ENCODE data around the gene CEACAM1. TPM values are rescaled to one million over a fixed set of nuclear protein-coding genes. Genes with fewer than 3 reads are reported as not detected.
A peak's percentile ranks its signal among the peaks of the same experiment; 100 is the strongest.

CEACAM1 gene
- total and polyA plus RNA-seq, 2 donors from 2014 or later: 33.1 to 34.3 TPM

DNA sequence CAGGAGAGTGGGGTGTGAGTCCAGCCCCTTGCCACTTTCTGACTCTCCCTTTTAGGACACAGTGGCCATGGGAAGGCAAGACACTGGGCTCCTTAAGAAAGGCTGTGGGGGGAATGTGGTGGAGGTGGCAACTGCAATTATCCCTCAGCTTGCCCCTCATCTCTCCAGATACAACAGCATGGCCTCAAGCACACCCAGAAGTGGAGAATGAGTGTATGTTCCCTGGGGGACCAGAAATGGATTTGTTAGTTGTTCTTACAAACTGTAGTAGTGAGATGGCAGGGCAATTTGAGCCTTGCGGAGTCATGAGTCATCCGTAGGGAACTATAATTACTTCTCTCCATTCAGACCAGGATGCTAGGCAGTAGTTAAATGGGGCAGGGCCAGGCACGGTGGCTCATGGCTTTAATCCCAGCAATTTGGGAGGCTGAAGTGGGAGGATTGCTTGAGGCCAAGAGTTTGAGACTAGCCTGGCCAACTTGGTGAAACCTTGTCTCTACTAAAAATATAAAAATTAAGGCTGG, 59.9 kb downstream of the CEACAM1 start:
- Histone ChIP-seq H3K9me3 (ENCODE audit: control insufficient read depth in 2 of 3, insufficient read depth in 1 of 3, low read length in 3 of 3) (no peaks in the 10 kb centered on the region), H3K9ac (ENCODE audit: low read length in 3 of 3) (no peak overlapping the region), H3K27me3 (ENCODE audit: control insufficient read depth, insufficient read depth, low read length) (no peaks in the 10 kb centered on the region), H3K27ac (ENCODE audit: low read depth in 2 of 2, low read length in 2 of 2) (no peak overlapping the region), H3K4me3 (ENCODE audit: low read length in 3 of 3) (no peak overlapping the region), H3K4me1 (ENCODE audit: control insufficient read depth in 2 of 3, insufficient read depth in 2 of 3, low read depth in 1 of 3, low read length in 3 of 3) (peaks cover 0 to 7% (median 0%) of the 10 kb centered on the region in 3 donors), H3K36me3 (ENCODE audit: control insufficient read depth in 2 of 3, insufficient read depth in 3 of 3, low read length in 3 of 3) (no peaks in the 10 kb centered on the region)
- DNase-seq (no peak), FAIRE-seq (no peak)
- intact Hi-C loops (cut with DNase I): no loop called here
- TF ChIP-seq, protein P1, sequence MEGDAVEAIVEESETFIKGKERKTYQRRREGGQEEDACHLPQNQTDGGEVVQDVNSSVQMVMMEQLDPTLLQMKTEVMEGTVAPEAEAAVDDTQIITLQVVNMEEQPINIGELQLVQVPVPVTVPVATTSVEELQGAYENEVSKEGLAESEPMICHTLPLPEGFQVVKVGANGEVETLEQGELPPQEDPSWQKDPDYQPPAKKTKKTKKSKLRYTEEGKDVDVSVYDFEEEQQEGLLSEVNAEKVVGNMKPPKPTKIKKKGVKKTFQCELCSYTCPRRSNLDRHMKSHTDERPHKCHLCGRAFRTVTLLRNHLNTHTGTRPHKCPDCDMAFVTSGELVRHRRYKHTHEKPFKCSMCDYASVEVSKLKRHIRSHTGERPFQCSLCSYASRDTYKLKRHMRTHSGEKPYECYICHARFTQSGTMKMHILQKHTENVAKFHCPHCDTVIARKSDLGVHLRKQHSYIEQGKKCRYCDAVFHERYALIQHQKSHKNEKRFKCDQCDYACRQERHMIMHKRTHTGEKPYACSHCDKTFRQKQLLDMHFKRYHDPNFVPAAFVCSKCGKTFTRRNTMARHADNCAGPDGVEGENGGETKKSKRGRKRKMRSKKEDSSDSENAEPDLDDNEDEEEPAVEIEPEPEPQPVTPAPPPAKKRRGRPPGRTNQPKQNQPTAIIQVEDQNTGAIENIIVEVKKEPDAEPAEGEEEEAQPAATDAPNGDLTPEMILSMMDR (IDR thresholded peaks at IDR 0.05; ENCODE audit: borderline replicate concordance, extremely low read depth, insufficient read depth): no peak

- Histone ChIP-seq H3K4me1 (ENCODE audit: control insufficient read depth in 2 of 3, insufficient read depth in 2 of 3, low read depth in 1 of 3, low read length in 3 of 3) (peaks cover 0 to 7% (median 0%) of the 10 kb centered on the region in 3 donors), H3K27me3 (ENCODE audit: control insufficient read depth, insufficient read depth, low read length) (no peaks in the 10 kb centered on the region), H3K27ac (ENCODE audit: low read depth in 2 of 2, low read length in 2 of 2) (peak overlapping the region in 1 of 2 donors; percentile 14), H3K36me3 (ENCODE audit: control insufficient read depth in 2 of 3, insufficient read depth in 3 of 3, low read length in 3 of 3) (no peaks in the 10 kb centered on the region), H3K4me3 (ENCODE audit: low read length in 3 of 3) (no peak overlapping the region), H3K9me3 (ENCODE audit: control insufficient read depth in 2 of 3, insufficient read depth in 1 of 3, low read length in 3 of 3) (no peaks in the 10 kb centered on the region), H3K9ac (ENCODE audit: low read length in 3 of 3) (no peak overlapping the region)
- intact Hi-C loops (cut with DNase I): no loop called here
- TF ChIP-seq, protein P1 (IDR thresholded peaks at IDR 0.05; ENCODE audit: borderline replicate concordance, extremely low read depth, insufficient read depth): no peak
- peak in 2 of 5 donors; percentile 27 to 55 for DNase-seq
- no peak for FAIRE-seq
Measured at GRCh38 chr19:42467183-42467760, 61.0 kb downstream of the CEACAM1 start.

- H3K9ac ChIP-seq (ENCODE audit: low read length in 3 of 3): no peak overlapping the region
- no peaks in the 10 kb centered on the region for H3K9me3 ChIP-seq (ENCODE audit: control insufficient read depth in 2 of 3, insufficient read depth in 1 of 3, low read length in 3 of 3)
- no peak for DNase-seq
- H3K4me3 ChIP-seq (ENCODE audit: low read length in 3 of 3): no peak overlapping the region
- peak overlapping the region; percentile 30 to 68 for H3K27ac ChIP-seq (ENCODE audit: low read depth in 2 of 2, low read length in 2 of 2)
- H3K27me3 ChIP-seq (ENCODE audit: control insufficient read depth, insufficient read depth, low read length): no peaks in the 10 kb centered on the region
- no peaks in the 10 kb centered on the region for H3K36me3 ChIP-seq (ENCODE audit: control insufficient read depth in 2 of 3, insufficient read depth in 3 of 3, low read length in 3 of 3)
- FAIRE-seq: no peak
- TF ChIP-seq, protein P1 (IDR thresholded peaks at IDR 0.05; ENCODE audit: borderline replicate concordance, extremely low read depth, insufficient read depth): no peak
- H3K4me1 ChIP-seq (ENCODE audit: control insufficient read depth in 2 of 3, insufficient read depth in 2 of 3, low read depth in 1 of 3, low read length in 3 of 3): peaks cover 0 to 7% (median 0%) of the 10 kb centered on the region in 3 donors
- intact Hi-C loops (cut with DNase I): no loop called here
Measured at GRCh38 chr19:42466521-42467182, 61.6 kb downstream of the CEACAM1 start.
